Endodermal cell (in vitro differentiated cells): ENCODE measurements around the gene SUGCT. TPM values are rescaled to one million over a fixed set of nuclear protein-coding genes. Genes with fewer than 3 reads are reported as not detected.

Source experiments
- DNase-seq: peaks from one replicate; pipeline ENCODE4 v3.0.0-alpha.2; 2017
- H3K27ac ChIP-seq: 2 replicates; pipeline ENCODE4 v1.5.1; 2013; ENCODE audit warnings: mild to moderate bottlenecking, low read depth, low read length, moderate library complexity
- H3K27me3 ChIP-seq: 2 replicates; pipeline ENCODE4 v1.6.1; 2013; ENCODE audit warnings: mild to moderate bottlenecking, low read length, moderate library complexity; ENCODE audit not compliant: insufficient read depth, control insufficient read depth, poor library complexity, severe bottlenecking
- H3K36me3 ChIP-seq: 2 replicates; pipeline ENCODE4 v1.7.0; 2013; ENCODE audit warnings: mild to moderate bottlenecking, low read length, moderate library complexity; ENCODE audit not compliant: control insufficient read depth, insufficient read depth
- H3K4me1 ChIP-seq: one replicate; pipeline ENCODE4 v1.7.0; 2013; ENCODE audit warnings: low read length; ENCODE audit not compliant: control insufficient read depth, insufficient read depth
- H3K4me3 ChIP-seq: 2 replicates; pipeline ENCODE4 v1.5.1; 2013; ENCODE audit warnings: mild to moderate bottlenecking, low read length, moderate library complexity
- H3K9ac ChIP-seq: 2 replicates; pipeline ENCODE4 v1.6.1; 2013; ENCODE audit warnings: mild to moderate bottlenecking, low read length, moderate library complexity; ENCODE audit not compliant: poor library complexity, severe bottlenecking; ENCODE audit errors: extremely low read depth
- H3K9me3 ChIP-seq: 2 replicates; pipeline ENCODE4 v1.6.1; 2013; ENCODE audit warnings: mild to moderate bottlenecking, low read length, moderate library complexity; ENCODE audit not compliant: control insufficient read depth
- H3K27ac Mint-ChIP-seq: 2 replicates; pipeline ENCODE4 v1.8.0; 2020; ENCODE audit warnings: mixed read lengths
- H3K27me3 Mint-ChIP-seq: 2 replicates; pipeline ENCODE4 v1.8.0; 2021; ENCODE audit warnings: mild to moderate bottlenecking, mixed read lengths; ENCODE audit not compliant: insufficient read depth
- H3K36me3 Mint-ChIP-seq: 2 replicates; pipeline ENCODE4 v1.8.0; 2020; ENCODE audit warnings: low read depth, mixed read lengths
- H3K4me1 Mint-ChIP-seq: 2 replicates; pipeline ENCODE4 v1.8.0; 2020; ENCODE audit warnings: mixed read lengths
- H3K4me3 Mint-ChIP-seq: 2 replicates; pipeline ENCODE4 v1.8.0; 2020; ENCODE audit warnings: mild to moderate bottlenecking, moderate library complexity, mixed read lengths
- H3K9me3 Mint-ChIP-seq: 2 replicates; pipeline ENCODE4 v1.8.0; 2020; ENCODE audit warnings: mild to moderate bottlenecking, mixed read lengths
- CTCF ChIP-seq: fragments of 200-600 bp; sonication (generic); conservative IDR thresholded peaks from 2 replicates; pipeline ENCODE4 v1.5.0; 2021; ENCODE audit warnings: antibody characterized with exemption, mild to moderate bottlenecking
- WGBS, 2 experiments: methylation state at CpG; one replicate each; pipeline versions ENCODE4 v1.1.5 to v1.1.7; 2013; ENCODE audit warnings: missing lambda C conversion rate in 2 of 2, mixed read lengths in 1 of 2; ENCODE audit not compliant: insufficient coverage in 1 of 2, insufficient read length in 1 of 2; 5-methylcytosine and 5-hydroxymethylcytosine counted together
- total RNA-seq, 2 donors: library from RNA; stranded (reverse); fragmentation: NEBNext Ultra II Directional in 1 of 2; extraction: Animal tissue kit (Norgen Biotek cat#: 25700) in 1 of 2; gene quantifications; 2 replicates in 1 of 2; 3 replicates in 1 of 2; pipeline ENCODE4 v1.2.1, GENCODE V29; 2021

Gene SUGCT
- total RNA-seq, 2 donors from 2014 or later: 3.6 to 3.9 TPM

GRCh38 chr7:40538281-40538680, 403.5 kb downstream of the SUGCT start:
- no peak for TF ChIP-seq CTCF
- Mint-ChIP-seq H3K27me3 (no peaks in the 10 kb centered on the region), H3K4me1 (no peaks in the 10 kb centered on the region), H3K4me3 (no peak overlapping the region), H3K27ac (no peak overlapping the region), H3K36me3 (no peaks in the 10 kb centered on the region), H3K9me3 (no peaks in the 10 kb centered on the region)
- no peak for DNase-seq
- Histone ChIP-seq H3K9ac (no peak overlapping the region), H3K27ac (no peak overlapping the region), H3K4me1 (no peaks in the 10 kb centered on the region), H3K27me3 (no peaks in the 10 kb centered on the region), H3K9me3 (no peaks in the 10 kb centered on the region), H3K36me3 (no peaks in the 10 kb centered on the region), H3K4me3 (no peak overlapping the region)
- WGBS, 2 experiments: 79% methylated on average over 1 of the region's 1 CpG; no CpG with 5 or more reads in 1 of the 2 experiments

GRCh38 chr7:40541336-40541735, 406.5 kb downstream of the SUGCT start:
- no peaks in the 10 kb centered on the region for H3K36me3 Mint-ChIP-seq
- Histone ChIP-seq H3K36me3 (no peaks in the 10 kb centered on the region), H3K9ac (no peak overlapping the region), H3K9me3 (no peaks in the 10 kb centered on the region), H3K4me1 (no peaks in the 10 kb centered on the region), H3K27ac (no peak overlapping the region), H3K27me3 (no peaks in the 10 kb centered on the region), H3K4me3 (no peak overlapping the region)
- no peak overlapping the region for H3K27ac Mint-ChIP-seq
- H3K9me3 Mint-ChIP-seq: no peaks in the 10 kb centered on the region
- no peaks in the 10 kb centered on the region for H3K4me1 Mint-ChIP-seq
- no peak for DNase-seq
- 83% methylated on average over 1 of the region's 1 CpG for WGBS, 2 experiments
- no peak for TF ChIP-seq CTCF
- no peak overlapping the region for H3K4me3 Mint-ChIP-seq
- H3K27me3 Mint-ChIP-seq: no peaks in the 10 kb centered on the region

GRCh38 chr7:40542982-40543741, 408.4 kb downstream of the SUGCT start:
- H3K36me3 ChIP-seq: no peaks in the 10 kb centered on the region
- WGBS, 2 experiments: 90 to 100% methylated on average over 2 to 3 of the region's 3 CpGs
- no peaks in the 10 kb centered on the region for H3K27me3 ChIP-seq
- DNase-seq: no peak
- Mint-ChIP-seq H3K4me1 (no peaks in the 10 kb centered on the region), H3K9me3 (no peaks in the 10 kb centered on the region), H3K4me3 (no peak overlapping the region), H3K27me3 (no peaks in the 10 kb centered on the region), H3K36me3 (no peaks in the 10 kb centered on the region), H3K27ac (no peak overlapping the region)
- H3K4me1 ChIP-seq: no peaks in the 10 kb centered on the region
- H3K9me3 ChIP-seq: no peaks in the 10 kb centered on the region
- H3K9ac ChIP-seq: no peak overlapping the region
- no peak overlapping the region for H3K4me3 ChIP-seq
- TF ChIP-seq CTCF: no peak
- H3K27ac ChIP-seq: no peak overlapping the region
